Left hindlimb (tissue), 1 donor: Measurements from ENCODE around the gene GCNT4.
"Not testable (repeated sequence)": the region's sequence is repeated elsewhere in the genome, so short reads cannot be mapped to it uniquely, and the experiment has no call there.

Source experiments
- DNase-seq: peaks from one replicate; pipeline ENCODE4 v3.0.0-alpha.2; 2018

Gene GCNT4

GRCh38 chr5:75052192-75053053 is at the start of gene GCNT4:
Gene GCNT4, minus strand, starts transcription at chr5:75052558. Its CDS starts 22,521 bp downstream, at chr5:75030037.
- peak; percentile 65 for DNase-seq

- not testable (repeated sequence) for DNase-seq
Measured at GRCh38 chr5:75095956-75096355, 43.6 kb upstream of the GCNT4 start.

GRCh38 chr5:75091597-75091996 is 39.2 kb upstream of the GCNT4 start:
- no peak for DNase-seq

- no peak for DNase-seq
Measured at GRCh38 chr5:75089662-75090061, 37.3 kb upstream of the GCNT4 start.

- no peak for DNase-seq
Measured at GRCh38 chr5:75089137-75089536, 36.8 kb upstream of the GCNT4 start.

- no peak for DNase-seq
Measured at GRCh38 chr5:75088648-75089047, 36.3 kb upstream of the GCNT4 start.

- DNase-seq: no peak
Measured at GRCh38 chr5:75081510-75081909, 29.2 kb upstream of the GCNT4 start.

GRCh38 chr5:75079346-75079745 is 27.0 kb upstream of the GCNT4 start:
- DNase-seq: not testable (repeated sequence)

- DNase-seq: no peak
Measured at GRCh38 chr5:75078027-75078426, 25.7 kb upstream of the GCNT4 start.

- no peak for DNase-seq
Measured at GRCh38 chr5:75072061-75072460, 19.7 kb upstream of the GCNT4 start.

- no peak for DNase-seq
Measured at GRCh38 chr5:75071100-75071499, 18.7 kb upstream of the GCNT4 start.

GRCh38 chr5:75067434-75067833 is 15.1 kb upstream of the GCNT4 start:
- DNase-seq: no peak

GRCh38 chr5:75062925-75063531 is 10.7 kb upstream of the GCNT4 start:
- DNase-seq: no peak

- no peak for DNase-seq
Measured at GRCh38 chr5:75059912-75060545, 7.7 kb upstream of the GCNT4 start.

- no peak for DNase-seq
Measured at GRCh38 chr5:75058986-75059535, 6.7 kb upstream of the GCNT4 start.

- DNase-seq: no peak
Measured at GRCh38 chr5:75057561-75057960, 5.2 kb upstream of the GCNT4 start.

GRCh38 chr5:75055727-75056144 is 3.4 kb upstream of the GCNT4 start:
- no peak for DNase-seq

GRCh38 chr5:75054134-75054930 is 2.0 kb upstream of the GCNT4 start:
- DNase-seq: peak; percentile 53

- peak; percentile 66 for DNase-seq
Measured at GRCh38 chr5:75053304-75054133, 1.2 kb upstream of the GCNT4 start.

- DNase-seq: no peak
Measured at GRCh38 chr5:75053054-75053303, 621 bp upstream of the GCNT4 start.

GRCh38 chr5:75051217-75051751 is 1.1 kb downstream of the GCNT4 start:
- DNase-seq: no peak

GRCh38 chr5:75050415-75050814 is 1.9 kb downstream of the GCNT4 start:
- no peak for DNase-seq
